ENCODE results near the gene ENTHD1. TPM values are rescaled to one million over a fixed set of nuclear protein-coding genes. Genes with fewer than 3 reads are reported as not detected.
"Not testable (repeated sequence)": the region's sequence is repeated elsewhere in the genome, so short reads cannot be mapped to it uniquely, and the experiment has no call there.

The ENTHD1 gene
- total and polyA plus RNA-seq, 8 donors = 0.02 TPM; not detected in 7

GRCh38 chr22:39907605-39908097 is 14.1 kb upstream of the ENTHD1 start:
- intact Hi-C loops (cut with DNase I) = no loop called here
- Histone ChIP-seq H3K27me3 (no peaks in the 10 kb centered on the region), H3K36me3 (no peaks in the 10 kb centered on the region), H3K4me1 (no peaks in the 10 kb centered on the region), H3K9me3 (no peaks in the 10 kb centered on the region), H3K4me3 (no peak overlapping the region), H3K27ac (no peak overlapping the region)
- FAIRE-seq = no peak
- ATAC-seq = no peak
- no peak for DNase-seq
- no peak for TF ChIP-seq CTCF (IDR thresholded peaks at IDR 0.05)
- WGBS, 2 donors = 80 to 83% methylated on average over 9 of the region's 9 CpGs

GRCh38 chr22:39907047-39907446 is 13.5 kb upstream of the ENTHD1 start:
- ATAC-seq = no peak
- H3K27me3 ChIP-seq = no peaks in the 10 kb centered on the region
- no peak overlapping the region for H3K27ac ChIP-seq
- DNase-seq = no peak
- no peak for FAIRE-seq
- intact Hi-C loops (cut with DNase I) = no loop called here
- H3K9me3 ChIP-seq = no peaks in the 10 kb centered on the region
- no peak overlapping the region for H3K4me3 ChIP-seq
- H3K36me3 ChIP-seq = no peaks in the 10 kb centered on the region
- H3K4me1 ChIP-seq = no peaks in the 10 kb centered on the region
- no peak for TF ChIP-seq CTCF (IDR thresholded peaks at IDR 0.05)
- WGBS, 2 donors = 77 to 81% methylated on average over 6 of the region's 6 CpGs

- H3K4me1 ChIP-seq = no peaks in the 10 kb centered on the region
- no peak for FAIRE-seq
- whole genome bisulfite sequencing, 2 donors = 77 to 84% methylated on average over 3 of the region's 3 CpGs
- H3K27ac ChIP-seq = no peak overlapping the region
- no peaks in the 10 kb centered on the region for H3K27me3 ChIP-seq
- no peak for ATAC-seq
- no peaks in the 10 kb centered on the region for H3K9me3 ChIP-seq
- no peak for DNase-seq
- H3K4me3 ChIP-seq = no peak overlapping the region
- TF ChIP-seq CTCF (IDR thresholded peaks at IDR 0.05) = no peak
- no peaks in the 10 kb centered on the region for H3K36me3 ChIP-seq
- intact Hi-C loops (cut with DNase I) = no loop called here
These were observed 12.6 kb upstream of the ENTHD1 start for GRCh38 chr22:39906207-39906606.

GRCh38 chr22:39905687-39906086 is 12.1 kb upstream of the ENTHD1 start:
- 85% methylated on average over 3 of the region's 3 CpGs for WGBS, 2 donors
- TF ChIP-seq CTCF (IDR thresholded peaks at IDR 0.05) = no peak
- no peak for ATAC-seq

GRCh38 chr22:39904862-39905261 is 11.3 kb upstream of the ENTHD1 start:
- FAIRE-seq (no peak), ATAC-seq (no peak), DNase-seq (no peak)
- H3K27me3 ChIP-seq = no peaks in the 10 kb centered on the region
- no peak for TF ChIP-seq CTCF (IDR thresholded peaks at IDR 0.05)
- no peaks in the 10 kb centered on the region for H3K36me3 ChIP-seq
- no peak overlapping the region for H3K4me3 ChIP-seq
- 70 to 79% methylated on average over 4 of the region's 4 CpGs for WGBS, 2 donors
- no peaks in the 10 kb centered on the region for H3K9me3 ChIP-seq
- no peaks in the 10 kb centered on the region for H3K4me1 ChIP-seq
- intact Hi-C loops (cut with DNase I) = no loop called here
- no peak overlapping the region for H3K27ac ChIP-seq

More at GRCh38 chr22:39905687-39906086, 12.1 kb upstream of the ENTHD1 start:
- Histone ChIP-seq H3K27me3 (no peaks in the 10 kb centered on the region), H3K4me3 (no peak overlapping the region), H3K4me1 (no peaks in the 10 kb centered on the region), H3K9me3 (no peaks in the 10 kb centered on the region), H3K27ac (no peak overlapping the region), H3K36me3 (no peaks in the 10 kb centered on the region)
- no peak for DNase-seq
- intact Hi-C loops (cut with DNase I) = no loop called here
- no peak for FAIRE-seq

- H3K36me3 ChIP-seq; DNase-seq; H3K4me3 ChIP-seq; ATAC-seq; H3K27ac ChIP-seq; H3K4me1 ChIP-seq; intact Hi-C loops (cut with DNase I); FAIRE-seq; H3K27me3 ChIP-seq; H3K9me3 ChIP-seq: not testable (repeated sequence)
- 85 to 91% methylated on average over 10 of the region's 10 CpGs for WGBS, 2 donors
These were observed 10.5 kb upstream of the ENTHD1 start for GRCh38 chr22:39904024-39904423.
